Neural cell (in vitro differentiated cells): ENCODE data around the gene PHLPP1. TPM values are rescaled to one million over a fixed set of nuclear protein-coding genes. Genes with fewer than 3 reads are reported as not detected.

ENCODE experiments used
- H2AFZ ChIP-seq: fragments of 200-600, 300-800 bp; sonication (generic), shearing (Covaris generic); 2 replicates; pipeline ENCODE4 v1.6.0; 2014; ENCODE audit warnings: low read depth, mild to moderate bottlenecking, antibody characterized with exemption, low read length, moderate library complexity
- H3F3A ChIP-seq: fragments of 200-600 bp; shearing (Covaris generic); 2 replicates; pipeline ENCODE4 v1.6.1; 2016; ENCODE audit warnings: mild to moderate bottlenecking, moderate library complexity, mixed read lengths, antibody characterized with exemption, low read length; ENCODE audit not compliant: insufficient read depth, poor library complexity, severe bottlenecking
- H3K27ac ChIP-seq: fragments of 200-600, 300-800 bp; sonication (generic), shearing (Covaris generic); 2 replicates; pipeline ENCODE4 v1.5.1; 2014; ENCODE audit warnings: mild to moderate bottlenecking, low read length, moderate library complexity
- H3K27me3 ChIP-seq: fragments of 300-800, 200-600 bp; sonication (generic), shearing (Covaris generic); 2 replicates; pipeline ENCODE4 v1.6.0; 2014; ENCODE audit warnings: mild to moderate bottlenecking, low read depth, low read length, moderate library complexity; ENCODE audit not compliant: insufficient read depth
- H3K36me3 ChIP-seq: fragments of 300-800, 200-600 bp; sonication (generic), shearing (Covaris generic); 2 replicates; pipeline ENCODE4 v1.5.1; 2014; ENCODE audit warnings: mild to moderate bottlenecking, antibody characterized with exemption, low read length, moderate library complexity; ENCODE audit not compliant: insufficient read depth
- H3K4me2 ChIP-seq: fragments of 300-800, 200-600 bp; sonication (generic), shearing (Covaris generic); 2 replicates; pipeline ENCODE4 v1.6.0; 2014; ENCODE audit warnings: mild to moderate bottlenecking, low read length
- H3K4me3 ChIP-seq: fragments of 300-800, 200-600 bp; sonication (generic), shearing (Covaris generic); 2 replicates; pipeline ENCODE4 v1.5.1; 2014; ENCODE audit warnings: mild to moderate bottlenecking, low read length, moderate library complexity
- H3K79me2 ChIP-seq: fragments of 200-600 bp; shearing (Covaris generic); replicated peaks from 2 replicates; pipeline ENCODE4 v1.6.0; 2014; ENCODE audit warnings: mild to moderate bottlenecking, low read length, moderate library complexity; ENCODE audit not compliant: insufficient read depth
- H3K9ac ChIP-seq: fragments of 300-800, 200-600 bp; sonication (generic), shearing (Covaris generic); 2 replicates; pipeline ENCODE4 v1.6.1; 2016; ENCODE audit warnings: mild to moderate bottlenecking, low read length, mixed read lengths
- H3K9me2 ChIP-seq: fragments of 200-600 bp; shearing (Covaris generic); 2 replicates; pipeline ENCODE4 v1.6.1; 2016; ENCODE audit warnings: mild to moderate bottlenecking, low read length, mixed read lengths; ENCODE audit not compliant: insufficient read depth
- H3K9me3 ChIP-seq: fragments of 200-600, 300-800 bp; sonication (generic), shearing (Covaris generic); 2 replicates; pipeline ENCODE4 v1.6.1; 2016; ENCODE audit warnings: mild to moderate bottlenecking, mixed run types, low read length, moderate library complexity, mixed read lengths
- H4K20me1 ChIP-seq: fragments of 200-600 bp; shearing (Covaris generic); 2 replicates; pipeline ENCODE4 v1.6.1; 2016; ENCODE audit warnings: mild to moderate bottlenecking, mixed run types; ENCODE audit not compliant: insufficient read depth
- CTCF ChIP-seq: fragments of 450-650 bp; IDR thresholded peaks from 2 replicates; pipeline ENCODE4 v1.5.1; 2014; ENCODE audit warnings: antibody characterized with exemption, mild to moderate bottlenecking, moderate library complexity; ENCODE audit not compliant: poor library complexity, severe bottlenecking
- EP300 ChIP-seq: fragments of 450-650 bp; conservative IDR thresholded peaks from 2 replicates; pipeline ENCODE4 v1.6.1; 2014; ENCODE audit warnings: antibody characterized with exemption, mild to moderate bottlenecking, moderate library complexity; ENCODE audit not compliant: poor library complexity, severe bottlenecking
- EZH2 ChIP-seq: fragments of 200-600, 300-800 bp; shearing (Covaris generic), sonication (generic); IDR thresholded peaks from 2 replicates; pipeline ENCODE4 v1.6.1; 2014; ENCODE audit warnings: antibody characterized with exemption, low read length, borderline replicate concordance, mild to moderate bottlenecking; ENCODE audit not compliant: insufficient read depth, poor library complexity, severe bottlenecking
- MXI1 ChIP-seq: fragments of 450-650 bp; conservative IDR thresholded peaks from 2 replicates; pipeline ENCODE4 v1.6.1; 2014; ENCODE audit warnings: antibody characterized with exemption, mild to moderate bottlenecking; ENCODE audit not compliant: poor library complexity, severe bottlenecking
- POLR2AphosphoS5 ChIP-seq: IDR thresholded peaks from 2 replicates; pipeline ENCODE4 v1.6.1; 2012
- RAD21 ChIP-seq: fragments of 450-650 bp; conservative IDR thresholded peaks from 2 replicates; pipeline ENCODE4 v1.6.1; 2014; ENCODE audit warnings: antibody characterized with exemption, mild to moderate bottlenecking, moderate library complexity
- REST ChIP-seq: IDR thresholded peaks from 2 replicates; pipeline ENCODE4 v1.6.1; 2012; ENCODE audit warnings: borderline replicate concordance
- SMC3 ChIP-seq: fragments of 450-650 bp; conservative IDR thresholded peaks from 2 replicates; pipeline ENCODE4 v1.6.1; 2014; ENCODE audit warnings: antibody characterized with exemption, mild to moderate bottlenecking, moderate library complexity; ENCODE audit not compliant: poor library complexity
- TAF1 ChIP-seq: IDR thresholded peaks from 2 replicates; pipeline ENCODE4 v1.6.1; 2012; ENCODE audit warnings: low read depth
- polyA plus RNA-seq: library from polyadenylated mRNA; depleted of rRNA; stranded (reverse); fragments of >200 nt; gene quantifications from 2 replicates; pipeline ENCODE4 v1.2.3, GENCODE V29; 2014

Gene PHLPP1
- polyA plus RNA-seq, 1 donor from 2014 or later, result 4.5 TPM

GRCh38 chr18:62827397-62827796, 112.1 kb downstream of the PHLPP1 start:
- no peak overlapping the region for H3K27ac ChIP-seq

GRCh38 chr18:62828091-62828640, 112.8 kb downstream of the PHLPP1 start:
- no peak overlapping the region for H3K9ac ChIP-seq
- no peaks in the 10 kb centered on the region for H3K36me3 ChIP-seq
- no peak overlapping the region for H3K4me3 ChIP-seq
- H3F3A ChIP-seq, result no peaks in the 10 kb centered on the region
- no peak overlapping the region for H3K4me2 ChIP-seq
- H3K27me3 ChIP-seq, result no peaks in the 10 kb centered on the region
- no peaks in the 10 kb centered on the region for H4K20me1 ChIP-seq
- H3K79me2 ChIP-seq, result peaks cover 9% of the 10 kb centered on the region
- no peak overlapping the region for H3K27ac ChIP-seq
- H2AFZ ChIP-seq, result no peak overlapping the region
- H3K9me3 ChIP-seq, result no peaks in the 10 kb centered on the region
- H3K9me2 ChIP-seq, result no peaks in the 10 kb centered on the region
- TF ChIP-seq TAF1 (no peak), EZH2 (no peak), SMC3 (no peak), CTCF (no peak), POLR2AphosphoS5 (no peak), EP300 (no peak), MXI1 (no peak)

More at GRCh38 chr18:62827397-62827796, 112.1 kb downstream of the PHLPP1 start:
- Histone ChIP-seq H3F3A (no peaks in the 10 kb centered on the region), H4K20me1 (no peaks in the 10 kb centered on the region), H3K9me2 (no peaks in the 10 kb centered on the region), H3K27me3 (no peaks in the 10 kb centered on the region), H3K9me3 (no peaks in the 10 kb centered on the region), H2AFZ (no peak overlapping the region), H3K79me2 (peaks cover 9% of the 10 kb centered on the region), H3K9ac (no peak overlapping the region), H3K4me2 (no peak overlapping the region), H3K4me3 (no peak overlapping the region), H3K36me3 (no peaks in the 10 kb centered on the region)
- no peak for TF ChIP-seq EZH2
- TF ChIP-seq TAF1, result no peak
- no peak for TF ChIP-seq EP300
- no peak for TF ChIP-seq MXI1
- no peak for TF ChIP-seq REST
- no peak for TF ChIP-seq CTCF
- TF ChIP-seq SMC3, result no peak
- no peak for TF ChIP-seq RAD21
- no peak for TF ChIP-seq POLR2AphosphoS5
